ENCODE data around the gene PRKCA.

DNA sequence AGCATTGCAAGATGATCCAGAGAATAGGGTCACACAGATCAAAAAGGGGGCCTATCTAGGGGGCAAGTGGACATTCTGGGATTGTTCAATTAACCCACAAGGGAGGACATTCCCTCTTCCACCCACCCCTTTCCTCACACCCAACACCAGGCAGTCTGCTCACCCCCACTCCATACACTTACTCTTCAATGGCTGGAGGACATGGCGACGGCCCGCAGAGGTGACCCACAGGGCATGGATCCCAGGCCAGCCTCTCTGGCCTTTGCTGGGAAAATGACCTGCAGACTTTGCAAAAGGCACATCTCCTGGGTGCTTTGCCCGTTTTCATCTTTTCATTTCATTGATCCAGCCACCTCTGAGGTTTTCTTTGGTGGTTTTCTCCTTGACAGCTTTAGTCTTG lies 530.8 kb downstream of the PRKCA start:
- TF ChIP-seq, protein P1, sequence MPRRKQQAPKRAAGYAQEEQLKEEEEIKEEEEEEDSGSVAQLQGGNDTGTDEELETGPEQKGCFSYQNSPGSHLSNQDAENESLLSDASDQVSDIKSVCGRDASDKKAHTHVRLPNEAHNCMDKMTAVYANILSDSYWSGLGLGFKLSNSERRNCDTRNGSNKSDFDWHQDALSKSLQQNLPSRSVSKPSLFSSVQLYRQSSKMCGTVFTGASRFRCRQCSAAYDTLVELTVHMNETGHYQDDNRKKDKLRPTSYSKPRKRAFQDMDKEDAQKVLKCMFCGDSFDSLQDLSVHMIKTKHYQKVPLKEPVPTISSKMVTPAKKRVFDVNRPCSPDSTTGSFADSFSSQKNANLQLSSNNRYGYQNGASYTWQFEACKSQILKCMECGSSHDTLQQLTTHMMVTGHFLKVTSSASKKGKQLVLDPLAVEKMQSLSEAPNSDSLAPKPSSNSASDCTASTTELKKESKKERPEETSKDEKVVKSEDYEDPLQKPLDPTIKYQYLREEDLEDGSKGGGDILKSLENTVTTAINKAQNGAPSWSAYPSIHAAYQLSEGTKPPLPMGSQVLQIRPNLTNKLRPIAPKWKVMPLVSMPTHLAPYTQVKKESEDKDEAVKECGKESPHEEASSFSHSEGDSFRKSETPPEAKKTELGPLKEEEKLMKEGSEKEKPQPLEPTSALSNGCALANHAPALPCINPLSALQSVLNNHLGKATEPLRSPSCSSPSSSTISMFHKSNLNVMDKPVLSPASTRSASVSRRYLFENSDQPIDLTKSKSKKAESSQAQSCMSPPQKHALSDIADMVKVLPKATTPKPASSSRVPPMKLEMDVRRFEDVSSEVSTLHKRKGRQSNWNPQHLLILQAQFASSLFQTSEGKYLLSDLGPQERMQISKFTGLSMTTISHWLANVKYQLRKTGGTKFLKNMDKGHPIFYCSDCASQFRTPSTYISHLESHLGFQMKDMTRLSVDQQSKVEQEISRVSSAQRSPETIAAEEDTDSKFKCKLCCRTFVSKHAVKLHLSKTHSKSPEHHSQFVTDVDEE (CRISPR knock-in tag; IDR thresholded peaks at IDR 0.05) = no peak
- TF ChIP-seq SNAI2 (CRISPR knock-in tag; IDR thresholded peaks at IDR 0.05) (no peak), RARB (CRISPR knock-in tag; IDR thresholded peaks at IDR 0.05) (no peak), CSDC2 (CRISPR knock-in tag; IDR thresholded peaks at IDR 0.05) (no peak), ARNTL (CRISPR knock-in tag; IDR thresholded peaks at IDR 0.05; ENCODE audit: borderline replicate concordance, low read depth) (no peak)
